Measurements from ENCODE around the gene RERG.

DNA sequence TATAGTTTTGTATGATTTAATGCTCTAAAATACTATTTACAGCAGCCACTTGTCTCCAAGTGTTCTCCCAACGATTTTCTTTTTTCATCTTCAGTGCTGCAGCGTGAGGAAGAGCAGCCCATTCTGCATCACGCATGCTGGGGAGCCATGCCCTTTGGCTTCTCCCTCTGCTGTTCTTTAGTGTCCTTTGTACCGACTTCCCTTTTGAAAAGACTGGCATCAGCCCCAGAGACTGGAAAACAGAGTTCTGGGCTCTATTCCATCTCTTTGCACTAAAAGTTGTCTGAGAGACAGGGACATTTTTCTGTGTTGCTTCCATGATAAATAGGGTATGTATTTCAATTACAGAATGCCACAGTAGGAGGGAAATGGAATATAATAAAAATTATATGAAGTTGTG is 105.1 kb downstream of the RERG start:
- TF ChIP-seq, protein P1, sequence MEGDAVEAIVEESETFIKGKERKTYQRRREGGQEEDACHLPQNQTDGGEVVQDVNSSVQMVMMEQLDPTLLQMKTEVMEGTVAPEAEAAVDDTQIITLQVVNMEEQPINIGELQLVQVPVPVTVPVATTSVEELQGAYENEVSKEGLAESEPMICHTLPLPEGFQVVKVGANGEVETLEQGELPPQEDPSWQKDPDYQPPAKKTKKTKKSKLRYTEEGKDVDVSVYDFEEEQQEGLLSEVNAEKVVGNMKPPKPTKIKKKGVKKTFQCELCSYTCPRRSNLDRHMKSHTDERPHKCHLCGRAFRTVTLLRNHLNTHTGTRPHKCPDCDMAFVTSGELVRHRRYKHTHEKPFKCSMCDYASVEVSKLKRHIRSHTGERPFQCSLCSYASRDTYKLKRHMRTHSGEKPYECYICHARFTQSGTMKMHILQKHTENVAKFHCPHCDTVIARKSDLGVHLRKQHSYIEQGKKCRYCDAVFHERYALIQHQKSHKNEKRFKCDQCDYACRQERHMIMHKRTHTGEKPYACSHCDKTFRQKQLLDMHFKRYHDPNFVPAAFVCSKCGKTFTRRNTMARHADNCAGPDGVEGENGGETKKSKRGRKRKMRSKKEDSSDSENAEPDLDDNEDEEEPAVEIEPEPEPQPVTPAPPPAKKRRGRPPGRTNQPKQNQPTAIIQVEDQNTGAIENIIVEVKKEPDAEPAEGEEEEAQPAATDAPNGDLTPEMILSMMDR (IDR thresholded peaks at IDR 0.05) = no peak
- TF ChIP-seq TCF7L2 (IDR thresholded peaks at IDR 0.05; ENCODE audit: low read depth, low read length) = no peak
- TF ChIP-seq, protein P2, sequence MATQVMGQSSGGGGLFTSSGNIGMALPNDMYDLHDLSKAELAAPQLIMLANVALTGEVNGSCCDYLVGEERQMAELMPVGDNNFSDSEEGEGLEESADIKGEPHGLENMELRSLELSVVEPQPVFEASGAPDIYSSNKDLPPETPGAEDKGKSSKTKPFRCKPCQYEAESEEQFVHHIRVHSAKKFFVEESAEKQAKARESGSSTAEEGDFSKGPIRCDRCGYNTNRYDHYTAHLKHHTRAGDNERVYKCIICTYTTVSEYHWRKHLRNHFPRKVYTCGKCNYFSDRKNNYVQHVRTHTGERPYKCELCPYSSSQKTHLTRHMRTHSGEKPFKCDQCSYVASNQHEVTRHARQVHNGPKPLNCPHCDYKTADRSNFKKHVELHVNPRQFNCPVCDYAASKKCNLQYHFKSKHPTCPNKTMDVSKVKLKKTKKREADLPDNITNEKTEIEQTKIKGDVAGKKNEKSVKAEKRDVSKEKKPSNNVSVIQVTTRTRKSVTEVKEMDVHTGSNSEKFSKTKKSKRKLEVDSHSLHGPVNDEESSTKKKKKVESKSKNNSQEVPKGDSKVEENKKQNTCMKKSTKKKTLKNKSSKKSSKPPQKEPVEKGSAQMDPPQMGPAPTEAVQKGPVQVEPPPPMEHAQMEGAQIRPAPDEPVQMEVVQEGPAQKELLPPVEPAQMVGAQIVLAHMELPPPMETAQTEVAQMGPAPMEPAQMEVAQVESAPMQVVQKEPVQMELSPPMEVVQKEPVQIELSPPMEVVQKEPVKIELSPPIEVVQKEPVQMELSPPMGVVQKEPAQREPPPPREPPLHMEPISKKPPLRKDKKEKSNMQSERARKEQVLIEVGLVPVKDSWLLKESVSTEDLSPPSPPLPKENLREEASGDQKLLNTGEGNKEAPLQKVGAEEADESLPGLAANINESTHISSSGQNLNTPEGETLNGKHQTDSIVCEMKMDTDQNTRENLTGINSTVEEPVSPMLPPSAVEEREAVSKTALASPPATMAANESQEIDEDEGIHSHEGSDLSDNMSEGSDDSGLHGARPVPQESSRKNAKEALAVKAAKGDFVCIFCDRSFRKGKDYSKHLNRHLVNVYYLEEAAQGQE (IDR thresholded peaks at IDR 0.05; ENCODE audit: insufficient read depth in 1 of 2, low read depth in 2 of 2, low read length in 1 of 2) = no peak
- TF ChIP-seq POLR2AphosphoS5 (IDR thresholded peaks at IDR 0.05; ENCODE audit: low read depth, low read length) = no peak

Data from Panc1 (cell line).